Activated naive CD8-positive, alpha-beta T cell treated with anti-CD3 and anti-CD28 coated beads for 36 hours (primary cell): ENCODE results near the gene DMXL2. TPM values are rescaled to one million over a fixed set of nuclear protein-coding genes. Genes with fewer than 3 reads are reported as not detected.
"Not testable (repeated sequence)": the region's sequence is repeated elsewhere in the genome, so short reads cannot be mapped to it uniquely, and the experiment has no call there.

Source experiments
- DNase-seq: peaks from one replicate; pipeline ENCODE4 v3.0.0; 2021
- H3K27ac Mint-ChIP-seq: one replicate; pipeline ENCODE4 v1.8.0; 2022; ENCODE audit warnings: mild to moderate bottlenecking, moderate library complexity, mixed read lengths
- H3K27me3 Mint-ChIP-seq: one replicate; pipeline ENCODE4 v1.8.0; 2022; ENCODE audit warnings: mild to moderate bottlenecking, mixed read lengths
- H3K36me3 Mint-ChIP-seq: one replicate; pipeline ENCODE4 v1.8.0; 2021; ENCODE audit warnings: mild to moderate bottlenecking, mixed read lengths
- H3K4me1 Mint-ChIP-seq: one replicate; pipeline ENCODE4 v1.8.0; 2021; ENCODE audit warnings: mixed read lengths
- H3K4me3 Mint-ChIP-seq: one replicate; pipeline ENCODE4 v1.8.0; 2022; ENCODE audit warnings: mild to moderate bottlenecking, moderate library complexity, mixed read lengths
- H3K9me3 Mint-ChIP-seq: one replicate; pipeline ENCODE4 v1.8.0; 2022; ENCODE audit warnings: mixed read lengths
- total RNA-seq, 2 experiments: library from RNA; stranded (reverse); gene quantifications; one replicate each; pipeline ENCODE4 v1.2.3, GENCODE V29; 2021

The DMXL2 gene
- total RNA-seq, 2 experiments from 2014 or later = 5.7 to 7.2 TPM

DNA sequence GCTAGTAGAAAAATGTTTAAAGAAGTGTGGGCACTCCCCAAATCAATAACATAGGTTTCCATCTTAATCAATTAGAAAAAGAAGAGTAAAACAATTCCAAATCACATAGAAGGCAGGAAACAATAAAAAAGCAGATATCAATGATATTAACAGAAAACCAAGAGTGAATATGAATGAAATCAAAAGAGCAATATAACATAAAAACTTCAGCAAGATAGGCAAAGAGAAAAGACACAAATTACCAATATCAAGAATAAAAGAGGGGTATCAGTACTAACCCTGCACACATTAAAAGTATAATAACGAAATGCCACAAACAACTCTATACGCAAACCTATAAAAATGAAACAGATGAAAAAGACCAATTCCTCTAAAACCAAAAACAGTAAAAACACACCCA, 19.6 kb downstream of the DMXL2 start:
- DNase-seq = no peak
- Mint-ChIP-seq H3K36me3 (peaks cover 3% of the 10 kb centered on the region), H3K27ac (no peak overlapping the region), H3K9me3 (no peaks in the 10 kb centered on the region), H3K4me1 (peaks cover 11% of the 10 kb centered on the region), H3K4me3 (no peak overlapping the region), H3K27me3 (no peaks in the 10 kb centered on the region)

DNA sequence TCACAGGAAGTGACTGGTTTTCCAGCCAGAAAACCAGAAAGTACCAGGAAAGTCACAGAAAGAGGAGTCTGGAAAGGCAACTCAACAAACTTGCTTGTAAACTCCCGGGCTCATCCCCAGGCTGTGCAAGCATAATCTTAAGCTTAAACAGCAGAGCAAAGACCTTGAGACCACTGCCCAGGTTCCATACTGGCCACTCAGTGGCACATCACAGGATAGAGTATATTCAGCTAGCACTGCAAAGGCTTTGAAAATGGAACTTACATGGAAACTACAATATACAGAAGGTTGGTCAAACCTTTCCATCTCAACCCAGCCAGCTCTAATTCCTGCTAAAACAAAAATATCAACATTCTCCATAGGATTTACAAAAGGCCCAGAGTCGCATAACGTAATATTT, 20.1 kb downstream of the DMXL2 start:
- Mint-ChIP-seq H3K27ac (no peak overlapping the region), H3K9me3 (no peaks in the 10 kb centered on the region), H3K36me3 (peaks cover 3% of the 10 kb centered on the region), H3K27me3 (no peaks in the 10 kb centered on the region), H3K4me1 (peaks cover 11% of the 10 kb centered on the region), H3K4me3 (no peak overlapping the region)
- no peak for DNase-seq

DNA sequence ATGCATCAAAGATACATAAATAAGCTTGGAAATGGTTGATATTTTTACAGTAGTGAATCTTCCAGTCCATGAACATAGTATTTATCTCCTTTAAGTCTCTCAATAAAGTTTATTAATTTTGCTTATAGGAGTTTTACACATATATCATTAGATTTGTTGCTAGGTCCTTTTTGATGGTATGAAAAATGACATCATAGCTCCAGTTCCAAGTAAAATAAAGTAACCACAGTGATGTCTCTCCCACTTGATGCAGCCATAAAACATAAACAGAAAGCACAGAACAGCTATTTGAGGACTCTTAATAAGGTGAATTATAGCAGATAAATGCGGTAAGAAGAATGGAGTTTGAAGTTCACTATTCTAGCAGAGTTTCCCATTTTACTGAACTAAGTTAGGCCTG, 20.8 kb downstream of the DMXL2 start:
- Mint-ChIP-seq H3K4me3 (no peak overlapping the region), H3K27ac (no peak overlapping the region), H3K4me1 (peaks cover 11% of the 10 kb centered on the region), H3K27me3 (no peaks in the 10 kb centered on the region), H3K9me3 (no peaks in the 10 kb centered on the region), H3K36me3 (peaks cover 3% of the 10 kb centered on the region)
- DNase-seq = no peak

DNA sequence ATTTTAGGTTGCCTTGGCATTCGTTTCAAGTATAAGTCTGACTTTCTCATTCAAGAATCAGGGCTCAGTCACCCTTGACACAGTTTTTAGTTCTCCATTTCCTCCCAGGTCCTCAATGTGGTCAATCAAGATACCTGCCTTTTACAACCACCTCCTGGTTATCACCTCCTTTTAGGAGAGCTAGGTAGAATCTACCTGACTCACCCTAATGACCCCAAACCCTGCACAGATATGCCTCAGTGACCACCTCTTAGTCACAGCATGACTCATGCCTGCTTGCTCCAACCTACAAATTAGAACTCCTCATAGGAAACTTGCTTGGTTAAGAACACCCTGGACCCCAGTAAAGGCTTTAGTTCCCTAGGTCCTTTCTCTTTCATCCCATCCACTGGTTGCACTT, 22.5 kb downstream of the DMXL2 start:
- H3K27ac Mint-ChIP-seq = no peak overlapping the region
- H3K4me1 Mint-ChIP-seq = peaks cover 11% of the 10 kb centered on the region
- no peak for DNase-seq
- no peak overlapping the region for H3K4me3 Mint-ChIP-seq
- peaks cover 3% of the 10 kb centered on the region for H3K9me3 Mint-ChIP-seq
- H3K27me3 Mint-ChIP-seq = no peaks in the 10 kb centered on the region
- H3K36me3 Mint-ChIP-seq = peaks cover 11% of the 10 kb centered on the region

DNA sequence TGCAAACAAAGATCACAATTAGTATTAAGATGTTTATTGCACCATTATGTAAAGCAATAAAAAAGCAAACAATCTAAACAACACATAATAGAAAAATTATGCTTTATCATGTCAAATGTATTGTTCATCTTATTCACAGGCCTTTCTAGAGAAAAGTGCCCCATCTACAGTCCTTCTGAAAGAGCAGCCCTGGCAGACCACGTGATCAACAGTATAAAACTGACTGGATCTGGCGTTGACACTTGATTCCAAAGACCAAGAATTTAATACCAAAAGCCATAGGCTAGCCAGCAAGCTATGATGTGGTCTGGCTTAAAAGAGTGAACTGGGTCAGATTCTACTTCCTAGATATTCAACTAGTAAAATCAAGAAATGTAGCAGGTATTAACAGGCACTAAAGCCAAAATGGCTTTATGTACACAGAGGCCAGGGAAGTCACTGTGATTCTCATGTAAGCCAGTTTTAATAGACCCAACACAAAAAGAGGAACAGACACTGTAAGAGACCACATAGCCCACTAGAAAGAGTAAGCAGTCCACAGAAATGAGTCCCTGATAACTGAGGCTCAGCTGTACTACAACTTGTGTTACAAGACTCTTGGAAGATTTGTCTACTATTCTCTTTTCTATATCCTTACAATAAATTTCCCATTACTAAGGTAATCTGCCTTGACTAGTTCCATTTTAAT, 32.5 kb downstream of the DMXL2 start:
- peaks cover 28% of the 10 kb centered on the region for H3K9me3 Mint-ChIP-seq
- no peaks in the 10 kb centered on the region for H3K27me3 Mint-ChIP-seq
- no peaks in the 10 kb centered on the region for H3K4me1 Mint-ChIP-seq
- no peak overlapping the region for H3K4me3 Mint-ChIP-seq
- H3K27ac Mint-ChIP-seq = no peak overlapping the region
- no peak for DNase-seq
- H3K36me3 Mint-ChIP-seq = peaks cover 33% of the 10 kb centered on the region

DNA sequence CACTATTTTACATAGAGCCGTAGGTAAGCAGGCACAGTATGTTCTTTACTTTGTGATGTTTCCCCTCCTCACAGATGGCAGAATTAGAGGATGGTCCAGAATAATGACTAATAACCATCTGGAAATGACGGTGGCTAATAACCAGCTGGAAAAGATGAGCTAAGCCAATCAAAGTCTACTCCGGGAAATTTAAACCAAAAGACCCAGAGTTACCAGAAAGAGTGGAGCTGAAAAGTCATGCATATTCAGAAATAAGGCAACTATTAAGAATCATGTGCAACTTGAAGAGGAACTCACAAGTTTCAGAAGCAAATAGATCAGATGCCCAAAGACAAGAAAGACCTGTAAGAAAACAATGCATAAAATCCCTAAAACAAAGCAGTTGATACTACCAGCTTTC, 33.6 kb downstream of the DMXL2 start:
- H3K9me3 Mint-ChIP-seq = peaks cover 26% of the 10 kb centered on the region
- H3K4me1 Mint-ChIP-seq = no peaks in the 10 kb centered on the region
- H3K27me3 Mint-ChIP-seq = no peaks in the 10 kb centered on the region
- no peak for DNase-seq
- no peak overlapping the region for H3K4me3 Mint-ChIP-seq
- no peak overlapping the region for H3K27ac Mint-ChIP-seq
- H3K36me3 Mint-ChIP-seq = peaks cover 30% of the 10 kb centered on the region

DNA sequence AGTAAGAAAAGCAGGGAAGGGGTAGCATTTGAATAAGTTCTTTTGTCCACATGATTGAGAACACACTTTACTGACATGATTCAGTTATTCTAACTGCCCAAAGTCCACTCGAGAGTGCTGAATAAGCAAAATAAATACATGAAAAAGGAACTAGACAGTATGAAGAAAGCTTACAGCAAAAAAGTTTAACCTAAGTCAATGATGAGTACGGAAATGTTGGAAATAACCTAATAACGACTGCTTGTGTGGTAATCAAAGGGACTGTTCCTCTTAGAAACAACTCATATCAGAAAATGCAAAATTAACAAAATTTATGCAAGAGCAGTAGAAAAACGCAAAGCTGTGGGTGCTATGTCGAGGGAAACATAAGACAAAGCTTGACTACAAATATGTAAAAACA, 36.6 kb downstream of the DMXL2 start:
- H3K4me1 Mint-ChIP-seq = no peaks in the 10 kb centered on the region
- no peak for DNase-seq
- no peak overlapping the region for H3K4me3 Mint-ChIP-seq
- no peak overlapping the region for H3K27ac Mint-ChIP-seq
- H3K27me3 Mint-ChIP-seq = no peaks in the 10 kb centered on the region
- H3K36me3 Mint-ChIP-seq = peaks cover 22% of the 10 kb centered on the region
- H3K9me3 Mint-ChIP-seq = peaks cover 23% of the 10 kb centered on the region

DNA sequence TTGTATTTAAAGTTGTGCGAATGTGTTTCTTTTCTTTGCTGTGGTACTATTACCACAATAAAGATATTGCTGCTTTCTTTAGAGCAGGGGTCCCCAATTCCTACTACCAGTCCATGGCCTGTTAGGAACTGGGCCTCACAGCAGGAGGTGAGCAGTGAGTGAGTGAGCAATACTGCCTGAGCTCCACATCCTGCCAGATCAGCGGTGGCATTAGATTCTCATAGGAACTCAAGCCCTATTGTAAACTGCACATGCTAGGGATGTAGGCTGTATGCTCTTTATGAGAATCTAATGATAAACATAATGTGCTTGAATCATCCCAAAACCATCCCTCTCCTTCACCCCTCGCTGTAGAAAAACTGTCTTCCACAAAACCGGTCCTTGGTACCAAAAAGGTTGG, 41.6 kb downstream of the DMXL2 start:
- H3K9me3 Mint-ChIP-seq = peaks cover 12% of the 10 kb centered on the region
- H3K27me3 Mint-ChIP-seq = no peaks in the 10 kb centered on the region
- no peaks in the 10 kb centered on the region for H3K4me1 Mint-ChIP-seq
- DNase-seq = no peak
- no peak overlapping the region for H3K27ac Mint-ChIP-seq
- H3K4me3 Mint-ChIP-seq = no peak overlapping the region
- H3K36me3 Mint-ChIP-seq = peaks cover 10% of the 10 kb centered on the region

DNA sequence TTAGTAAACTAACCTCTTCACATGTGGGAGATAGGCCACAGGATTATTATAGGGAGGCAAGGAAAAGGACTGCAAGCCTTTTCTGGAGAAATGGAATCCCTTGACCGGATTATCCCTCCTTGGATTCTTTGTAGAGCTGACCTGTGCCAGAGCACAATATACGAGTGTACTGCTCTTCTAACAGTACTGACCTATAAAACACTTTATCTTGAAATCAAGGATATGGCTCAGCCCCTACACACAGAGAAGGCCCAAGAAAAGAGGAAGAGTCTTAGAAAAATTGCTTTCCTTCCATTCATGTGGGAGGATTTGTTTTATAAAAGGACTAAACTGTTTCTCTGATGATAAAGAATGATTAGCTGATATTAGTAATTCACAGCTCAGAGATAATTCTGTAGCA, 42.2 kb downstream of the DMXL2 start:
- H3K9me3 Mint-ChIP-seq = peaks cover 8% of the 10 kb centered on the region
- H3K36me3 Mint-ChIP-seq = peaks cover 5% of the 10 kb centered on the region
- H3K4me3 Mint-ChIP-seq = no peak overlapping the region
- no peaks in the 10 kb centered on the region for H3K4me1 Mint-ChIP-seq
- DNase-seq = no peak
- H3K27me3 Mint-ChIP-seq = no peaks in the 10 kb centered on the region
- H3K27ac Mint-ChIP-seq = no peak overlapping the region

DNA sequence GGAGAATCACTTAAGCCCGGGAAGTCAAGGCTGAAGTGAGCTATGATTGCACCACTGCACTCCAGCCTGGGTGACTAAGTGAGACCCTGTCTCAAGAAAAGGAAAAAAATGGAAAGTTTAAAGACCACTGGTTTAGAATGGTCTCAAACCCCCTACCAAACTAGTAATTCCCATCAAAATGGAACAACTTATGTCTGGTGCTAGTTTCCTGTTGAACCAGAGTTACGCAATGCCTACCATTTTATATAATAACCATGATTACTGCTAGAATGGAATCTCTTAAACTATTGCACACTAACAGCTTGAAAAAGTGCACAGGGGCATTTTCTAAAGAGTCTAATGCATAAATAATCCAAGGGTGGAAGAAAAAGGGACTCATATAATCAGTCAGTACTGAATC, 43.6 kb downstream of the DMXL2 start:
- DNase-seq = no peak
- peaks cover 6% of the 10 kb centered on the region for H3K36me3 Mint-ChIP-seq
- no peak overlapping the region for H3K4me3 Mint-ChIP-seq
- H3K27me3 Mint-ChIP-seq = no peaks in the 10 kb centered on the region
- peaks cover 8% of the 10 kb centered on the region for H3K9me3 Mint-ChIP-seq
- H3K4me1 Mint-ChIP-seq = no peaks in the 10 kb centered on the region
- no peak overlapping the region for H3K27ac Mint-ChIP-seq

DNA sequence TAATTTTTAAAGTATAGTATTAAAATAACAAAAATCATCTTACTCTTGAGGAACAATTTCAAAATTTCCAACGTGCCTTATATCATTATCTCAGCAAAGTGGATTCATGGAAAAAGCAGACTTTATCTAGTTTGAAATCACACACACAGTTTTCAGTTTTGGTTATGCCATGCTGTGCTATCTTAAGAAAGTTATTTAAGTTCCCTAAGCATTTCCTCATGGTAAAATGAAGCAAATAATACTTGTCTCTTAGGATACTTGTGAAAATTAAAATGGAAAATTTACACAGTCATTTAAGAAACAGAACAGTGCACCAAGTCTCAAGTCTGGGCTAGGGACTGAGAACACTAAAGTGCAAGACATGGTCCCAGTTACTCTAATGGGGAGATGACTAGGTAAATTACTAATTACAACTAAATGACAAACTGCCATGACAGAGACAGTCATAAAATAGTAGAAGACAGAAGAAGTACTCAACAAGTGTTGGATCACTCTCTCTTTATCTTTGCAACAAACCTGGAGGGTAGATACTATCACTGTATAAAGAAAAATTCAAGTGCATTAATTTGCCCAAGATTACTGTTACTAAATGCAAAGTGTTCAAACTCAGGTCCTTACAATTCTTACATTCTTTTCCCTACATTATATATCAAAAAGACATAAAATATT, 44.8 kb downstream of the DMXL2 start:
- DNase-seq = no peak
- Mint-ChIP-seq H3K4me3 (no peak overlapping the region), H3K4me1 (no peaks in the 10 kb centered on the region), H3K9me3 (peaks cover 7% of the 10 kb centered on the region), H3K27me3 (no peaks in the 10 kb centered on the region), H3K27ac (no peak overlapping the region), H3K36me3 (peaks cover 6% of the 10 kb centered on the region)

DNA sequence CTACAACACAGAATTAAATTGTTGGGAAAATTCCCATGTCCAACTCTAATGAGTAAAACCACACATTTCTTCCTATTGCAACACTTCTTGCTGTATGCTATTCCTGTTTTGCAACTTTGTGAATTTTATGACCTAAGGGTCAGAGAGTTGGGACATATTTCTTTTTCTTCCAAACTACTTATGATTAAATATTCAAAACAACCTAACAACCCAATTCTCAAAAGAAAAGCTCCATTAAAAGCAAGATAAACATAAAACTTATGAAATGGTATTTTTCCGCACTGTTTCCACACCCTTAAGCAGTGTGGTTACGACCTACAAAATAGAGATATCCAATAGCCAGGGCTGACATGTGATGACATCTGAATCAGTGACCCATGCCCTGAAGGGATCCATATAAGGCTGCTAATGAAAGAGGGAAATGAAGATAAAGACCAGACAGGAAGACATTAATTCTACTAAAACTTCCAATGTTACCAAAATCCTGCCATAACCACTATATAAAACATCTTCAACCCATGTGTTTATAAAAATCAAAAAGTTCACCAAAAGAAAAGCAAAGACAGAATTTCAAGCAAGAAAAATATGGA, 45.6 kb downstream of the DMXL2 start:
- no peak overlapping the region for H3K4me3 Mint-ChIP-seq
- H3K27me3 Mint-ChIP-seq = no peaks in the 10 kb centered on the region
- DNase-seq = no peak
- H3K4me1 Mint-ChIP-seq = no peaks in the 10 kb centered on the region
- H3K9me3 Mint-ChIP-seq = peaks cover 5% of the 10 kb centered on the region
- H3K36me3 Mint-ChIP-seq = peaks cover 5% of the 10 kb centered on the region
- no peak overlapping the region for H3K27ac Mint-ChIP-seq

DNA sequence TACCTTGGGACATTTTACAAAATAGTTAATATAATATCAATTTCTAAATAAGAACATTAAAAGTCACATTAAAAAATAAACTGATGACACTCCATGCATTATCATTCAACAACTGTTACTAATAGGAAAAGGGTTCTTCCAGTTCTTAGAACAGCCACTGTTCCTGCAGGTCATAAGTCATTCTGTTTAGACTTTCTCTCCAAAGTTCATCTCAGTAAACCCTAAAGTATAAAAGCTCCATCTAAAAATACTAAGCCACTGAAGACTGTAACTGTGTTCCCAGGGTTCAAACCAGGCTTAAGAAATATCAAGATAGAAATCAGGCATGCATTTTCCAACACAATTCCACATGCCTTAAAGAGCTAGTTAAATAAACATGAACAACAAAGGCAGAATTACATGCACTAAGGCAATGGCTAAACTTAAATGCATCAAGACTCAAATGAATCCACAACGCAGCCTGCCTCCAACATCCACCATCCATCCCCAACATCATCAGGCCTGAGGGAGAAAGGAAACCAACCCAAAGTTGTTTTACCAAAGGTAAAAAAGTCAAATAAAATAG, 46.2 kb downstream of the DMXL2 start:
- H3K4me1 Mint-ChIP-seq = no peaks in the 10 kb centered on the region
- H3K4me3 Mint-ChIP-seq = no peak overlapping the region
- H3K27ac Mint-ChIP-seq = no peak overlapping the region
- DNase-seq = no peak
- H3K27me3 Mint-ChIP-seq = no peaks in the 10 kb centered on the region
- H3K36me3 Mint-ChIP-seq = peaks cover 8% of the 10 kb centered on the region
- H3K9me3 Mint-ChIP-seq = peaks cover 7% of the 10 kb centered on the region

DNA sequence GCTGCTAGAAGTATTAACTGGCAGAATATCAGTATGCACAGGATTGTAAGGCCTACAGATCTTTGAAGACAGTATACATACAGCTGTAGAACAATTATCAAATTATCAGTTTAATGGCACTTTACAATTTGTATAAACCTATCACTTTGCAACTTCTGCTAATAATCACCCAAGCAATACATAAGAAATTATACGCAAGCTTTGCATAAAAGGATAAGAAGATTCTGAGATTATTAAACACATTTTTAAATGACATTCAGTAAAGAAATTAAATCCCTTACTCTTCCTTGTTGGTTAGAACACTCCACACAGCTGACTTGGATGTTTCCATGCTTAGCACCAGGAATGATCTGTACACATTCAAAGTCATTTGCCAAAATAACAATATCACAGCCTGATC, 46.8 kb downstream of the DMXL2 start:
- Mint-ChIP-seq H3K27ac (no peak overlapping the region), H3K9me3 (peaks cover 7% of the 10 kb centered on the region), H3K36me3 (peaks cover 11% of the 10 kb centered on the region), H3K27me3 (no peaks in the 10 kb centered on the region), H3K4me3 (no peak overlapping the region), H3K4me1 (no peaks in the 10 kb centered on the region)
- no peak for DNase-seq

DNA sequence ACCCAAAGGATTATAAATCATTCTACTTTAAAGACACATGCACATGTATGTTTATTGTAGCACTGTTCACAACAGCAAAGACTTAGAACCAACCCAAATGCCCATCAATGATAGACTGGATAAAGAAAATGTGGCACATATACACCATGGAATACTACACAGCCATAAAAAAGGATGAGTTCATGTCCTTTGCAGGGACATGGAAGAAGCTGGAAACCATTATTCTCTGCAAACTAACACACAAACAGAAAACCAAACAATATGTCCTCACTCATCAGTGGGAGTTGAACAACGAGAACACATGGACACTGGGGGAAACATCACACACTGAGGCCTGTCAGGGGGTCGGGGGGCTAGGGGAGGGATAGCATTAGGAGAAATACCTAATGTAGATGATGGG, 49.2 kb downstream of the DMXL2 start:
- H3K4me1 Mint-ChIP-seq, H3K27me3 Mint-ChIP-seq, H3K4me3 Mint-ChIP-seq, DNase-seq, H3K9me3 Mint-ChIP-seq, H3K27ac Mint-ChIP-seq: not testable (repeated sequence)
- peaks cover 15% of the 10 kb centered on the region for H3K36me3 Mint-ChIP-seq
